GM23248 (cell line): ENCODE results near the gene PTK6. TPM values are rescaled to one million over a fixed set of nuclear protein-coding genes. Genes with fewer than 3 reads are reported as not detected.

Source experiments
- DNase-seq: peaks from one replicate; pipeline ENCODE4 v3.0.0-alpha.2; 2015
- H2AFZ ChIP-seq: fragments of 200-600 bp; sonication (generic); 2 replicates; pipeline ENCODE4 v1.6.1; 2016; ENCODE audit warnings: antibody characterized with exemption
- H3F3A ChIP-seq: fragments of 200-600 bp; sonication (generic); 2 replicates; pipeline ENCODE4 v1.6.1; 2016; ENCODE audit warnings: mild to moderate bottlenecking, antibody characterized with exemption, mixed run types; ENCODE audit not compliant: insufficient read depth
- H3K27ac ChIP-seq: fragments of 200-600 bp; sonication (generic); 2 replicates; pipeline ENCODE4 v1.5.1; 2016; ENCODE audit warnings: mild to moderate bottlenecking
- H3K27me3 ChIP-seq: fragments of 200-600 bp; sonication (generic); replicated peaks from 2 replicates; pipeline ENCODE4 v1.6.1; 2016; ENCODE audit warnings: mild to moderate bottlenecking; ENCODE audit not compliant: insufficient read depth
- H3K36me3 ChIP-seq: fragments of 200-600 bp; sonication (generic); 2 replicates; pipeline ENCODE4 v1.6.1; 2016; ENCODE audit warnings: low read depth, mild to moderate bottlenecking
- H3K4me1 ChIP-seq: fragments of 200-600 bp; sonication (generic); 2 replicates; pipeline ENCODE4 v1.6.1; 2016; ENCODE audit warnings: mild to moderate bottlenecking; ENCODE audit not compliant: insufficient read depth
- H3K4me2 ChIP-seq: fragments of 200-600 bp; sonication (generic); one replicate; pipeline ENCODE4 v1.6.1; 2016; ENCODE audit warnings: mild to moderate bottlenecking; ENCODE audit not compliant: unreplicated experiment
- H3K4me3 ChIP-seq: fragments of 200-600 bp; sonication (generic); 2 replicates; pipeline ENCODE4 v1.5.1; 2016; ENCODE audit warnings: mild to moderate bottlenecking
- H3K79me2 ChIP-seq: fragments of 200-600 bp; sonication (generic); 2 replicates; pipeline ENCODE4 v1.6.1; 2016; ENCODE audit warnings: mild to moderate bottlenecking; ENCODE audit not compliant: insufficient read depth
- H3K9ac ChIP-seq: fragments of 200-600 bp; sonication (generic); 2 replicates; pipeline ENCODE4 v1.6.1; 2016; ENCODE audit warnings: mild to moderate bottlenecking
- H3K9me2 ChIP-seq: fragments of 200-600 bp; sonication (generic); 2 replicates; pipeline ENCODE4 v1.6.1; 2016; ENCODE audit warnings: mixed run types, mild to moderate bottlenecking, moderate library complexity; ENCODE audit not compliant: insufficient read depth
- H3K9me3 ChIP-seq: fragments of 200-600 bp; sonication (generic); one replicate; pipeline ENCODE4 v1.6.1; 2017; ENCODE audit warnings: low read depth
- H4K20me1 ChIP-seq: fragments of 200-600 bp; sonication (generic); 2 replicates; pipeline ENCODE4 v1.6.0; 2016; ENCODE audit not compliant: insufficient read depth
- EZH2 ChIP-seq: fragments of 200-600 bp; sonication (generic); IDR thresholded peaks from 2 replicates; pipeline ENCODE4 v1.6.1; 2018; ENCODE audit warnings: antibody characterized with exemption, mild to moderate bottlenecking; ENCODE audit not compliant: insufficient read depth, poor library complexity, severe bottlenecking
- EZH2phosphoT487 ChIP-seq: fragments of 200-600 bp; sonication (generic); IDR thresholded peaks from 2 replicates; pipeline ENCODE4 v1.6.1; 2018; ENCODE audit warnings: antibody characterized with exemption, moderate library complexity, mild to moderate bottlenecking, low read depth; ENCODE audit not compliant: insufficient read depth
- WGBS, 2 experiments: methylation state at CpG; one replicate each; pipeline ENCODE4 v1.1.6; 2015 to 2017; ENCODE audit warnings: low lambda C conversion rate in 2 of 2, low coverage in 1 of 2; ENCODE audit errors: missing lambda C conversion rate in 2 of 2; 5-methylcytosine and 5-hydroxymethylcytosine counted together
- in situ Hi-C: fragments of 300-500 bp; cut with MboI; formaldehyde crosslinking; loops from 2 replicates; pipeline ENCODE4 v1.15.0; 2020
- polyA plus RNA-seq: library from polyadenylated mRNA; unstranded; fragments of >200 nt; fragmentation: Nextera tagmentation; extraction: Ambion mirVana; gene quantifications from 2 replicates; pipeline ENCODE4 v1.2.1, GENCODE V29; 2016
- total RNA-seq: library from RNA; depleted of rRNA; stranded (reverse); fragments of >200 nt; shearing (Covaris generic); gene quantifications from 2 replicates; pipeline ENCODE4 v1.2.3, GENCODE V29; 2014

PTK6 gene
- total and polyA plus RNA-seq, 2 experiments from 2014 or later, result not detected

DNA sequence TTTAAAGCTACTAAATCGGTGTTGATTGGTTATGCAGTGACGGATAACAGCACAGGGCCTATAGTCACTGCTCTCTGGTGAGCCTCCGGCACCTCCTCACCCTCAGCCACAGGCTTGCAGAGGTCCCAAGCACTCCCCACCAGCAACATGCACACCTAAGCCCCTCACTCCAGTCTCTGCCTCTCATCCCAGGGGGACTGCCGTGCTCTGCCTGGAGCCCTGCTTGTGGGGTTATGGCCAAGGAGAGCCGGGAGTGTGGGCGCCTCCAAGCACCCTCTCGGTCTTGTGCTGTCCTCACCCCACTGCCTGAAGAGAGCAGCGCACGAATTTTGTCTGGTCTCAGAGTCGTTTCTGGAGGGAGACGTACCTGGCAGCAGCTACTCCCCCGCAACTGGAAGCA, 31.5 kb downstream of the PTK6 start:
- Histone ChIP-seq H3K4me3 (no peak overlapping the region), H3K4me2 (no peak overlapping the region), H3F3A (no peaks in the 10 kb centered on the region), H2AFZ (no peak overlapping the region), H3K9me2 (no peaks in the 10 kb centered on the region), H3K27me3 (peaks cover 9% of the 10 kb centered on the region; the same call in 1 of the 2 replicates), H3K9ac (no peak overlapping the region), H3K79me2 (no peaks in the 10 kb centered on the region), H3K9me3 (no peaks in the 10 kb centered on the region), H4K20me1 (no peaks in the 10 kb centered on the region), H3K36me3 (no peaks in the 10 kb centered on the region), H3K27ac (no peak overlapping the region), H3K4me1 (no peaks in the 10 kb centered on the region)
- no peak for TF ChIP-seq EZH2phosphoT487
- no peak for TF ChIP-seq EZH2
- 63 to 69% methylated on average over 12 of the region's 12 CpGs for WGBS, 2 experiments
- in situ Hi-C loops, result no loop called here
- DNase-seq, result no peak

- Histone ChIP-seq H3K27ac (no peak overlapping the region), H2AFZ (no peak overlapping the region), H3K4me3 (no peak overlapping the region), H3K9me3 (no peaks in the 10 kb centered on the region), H3K9me2 (no peaks in the 10 kb centered on the region), H3K4me2 (no peak overlapping the region), H3K4me1 (no peaks in the 10 kb centered on the region), H3K36me3 (no peaks in the 10 kb centered on the region), H3K9ac (no peak overlapping the region), H3K27me3 (peaks cover 9% of the 10 kb centered on the region; the same call in 1 of the 2 replicates), H3K79me2 (no peaks in the 10 kb centered on the region), H4K20me1 (no peaks in the 10 kb centered on the region), H3F3A (no peaks in the 10 kb centered on the region)
- in situ Hi-C loops, result no loop called here
- no peak for TF ChIP-seq EZH2phosphoT487
- TF ChIP-seq EZH2, result no peak
- DNase-seq, result no peak
- 57 to 59% methylated on average over 8 of the region's 8 CpGs for WGBS, 2 experiments
Measured at GRCh38 chr20:63505281-63505680, 31.9 kb downstream of the PTK6 start.

DNA sequence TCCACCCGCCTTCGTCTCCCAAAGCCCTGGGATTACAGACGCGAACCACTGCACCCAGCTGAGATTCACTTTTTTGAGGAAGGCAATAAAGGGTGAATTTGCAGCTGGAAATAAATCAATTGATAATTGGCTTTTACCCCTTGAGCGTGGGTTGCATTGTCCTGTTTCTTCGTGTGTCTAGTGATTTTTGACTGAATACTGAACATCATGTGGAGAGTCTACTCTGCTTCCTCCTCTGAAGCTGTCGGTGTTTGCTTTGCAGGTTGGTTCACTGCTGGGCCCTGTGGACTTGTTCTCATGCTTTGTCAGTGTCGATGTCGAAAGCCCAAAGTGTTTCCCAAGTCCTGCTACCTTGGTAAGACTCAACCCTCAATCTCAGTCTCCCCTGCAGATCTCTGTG, 32.5 kb downstream of the PTK6 start:
- H3K9me3 ChIP-seq, result no peaks in the 10 kb centered on the region
- WGBS, 2 experiments, result 77 to 80% methylated on average over 9 of the region's 9 CpGs
- H3K9me2 ChIP-seq, result no peaks in the 10 kb centered on the region
- peaks cover 10% of the 10 kb centered on the region; the same call in 1 of the 2 replicates for H3K27me3 ChIP-seq
- no peaks in the 10 kb centered on the region for H3F3A ChIP-seq
- H2AFZ ChIP-seq, result no peak overlapping the region
- no peak for DNase-seq
- H3K4me2 ChIP-seq, result no peak overlapping the region
- H3K4me1 ChIP-seq, result no peaks in the 10 kb centered on the region
- in situ Hi-C loops, result no loop called here
- H3K79me2 ChIP-seq, result no peaks in the 10 kb centered on the region
- H3K36me3 ChIP-seq, result no peaks in the 10 kb centered on the region
- TF ChIP-seq EZH2, result no peak
- no peak for TF ChIP-seq EZH2phosphoT487
- H3K9ac ChIP-seq, result no peak overlapping the region
- no peak overlapping the region for H3K27ac ChIP-seq
- H4K20me1 ChIP-seq, result no peaks in the 10 kb centered on the region
- H3K4me3 ChIP-seq, result no peak overlapping the region

DNA sequence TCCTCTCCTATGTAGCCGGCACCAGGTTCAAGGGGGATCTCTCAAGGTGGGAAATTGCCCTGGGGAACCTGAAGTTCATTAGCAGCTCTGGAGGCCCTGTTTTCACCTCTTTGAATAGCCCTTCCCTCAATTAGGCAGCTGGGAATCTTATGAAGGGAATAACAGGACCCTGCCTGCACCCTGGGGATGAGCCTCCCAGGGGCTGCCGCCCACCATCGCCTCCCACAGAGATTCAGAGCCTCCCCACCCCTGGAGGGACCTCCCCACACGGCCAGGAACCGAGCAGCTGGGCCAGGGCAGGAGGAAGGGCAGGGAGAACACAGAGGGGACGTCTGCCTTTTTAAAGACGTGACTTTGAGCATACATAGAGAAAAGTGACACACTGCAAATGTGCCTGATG, 33.7 kb downstream of the PTK6 start:
- H3K9me2 ChIP-seq, result no peaks in the 10 kb centered on the region
- no peak overlapping the region for H3K4me3 ChIP-seq
- H4K20me1 ChIP-seq, result no peaks in the 10 kb centered on the region
- H3K27me3 ChIP-seq, result peaks cover 14% of the 10 kb centered on the region
- no peak for DNase-seq
- TF ChIP-seq EZH2phosphoT487 (no peak), EZH2 (no peak)
- H3K79me2 ChIP-seq, result no peaks in the 10 kb centered on the region
- H3K9me3 ChIP-seq, result no peaks in the 10 kb centered on the region
- in situ Hi-C loops, result no loop called here
- H3K4me2 ChIP-seq, result no peak overlapping the region
- no peaks in the 10 kb centered on the region for H3K36me3 ChIP-seq
- H3K27ac ChIP-seq, result no peak overlapping the region
- no peak overlapping the region for H3K9ac ChIP-seq
- H3K4me1 ChIP-seq, result no peaks in the 10 kb centered on the region
- WGBS, 2 experiments, result 18 to 30% methylated on average over 7 of the region's 7 CpGs
- H2AFZ ChIP-seq, result no peak overlapping the region
- no peaks in the 10 kb centered on the region for H3F3A ChIP-seq

- peaks cover 20% of the 10 kb centered on the region for H3K27me3 ChIP-seq
- no peak overlapping the region for H3K4me3 ChIP-seq
- H3K4me1 ChIP-seq, result no peaks in the 10 kb centered on the region
- no peak overlapping the region for H3K4me2 ChIP-seq
- WGBS, 2 experiments, result 42 to 45% methylated on average over 11 to 14 of the region's 15 CpGs
- in situ Hi-C loops, result no loop called here
- no peak overlapping the region for H3K9ac ChIP-seq
- H3K27ac ChIP-seq, result no peak overlapping the region
- H4K20me1 ChIP-seq, result no peaks in the 10 kb centered on the region
- TF ChIP-seq EZH2, result no peak
- TF ChIP-seq EZH2phosphoT487, result no peak
- H3F3A ChIP-seq, result no peaks in the 10 kb centered on the region
- no peak overlapping the region for H2AFZ ChIP-seq
- H3K36me3 ChIP-seq, result no peaks in the 10 kb centered on the region
- no peaks in the 10 kb centered on the region for H3K9me3 ChIP-seq
- DNase-seq, result no peak
- no peaks in the 10 kb centered on the region for H3K79me2 ChIP-seq
- H3K9me2 ChIP-seq, result no peaks in the 10 kb centered on the region
Measured at GRCh38 chr20:63502671-63503172, 34.5 kb downstream of the PTK6 start.
